Activated CD4-positive, alpha-beta T cell treated with anti-CD3 and anti-CD28 coated beads for 24 hours (primary cell): ENCODE results near the gene NPTX1.
"Not testable (repeated sequence)": the region's sequence is repeated elsewhere in the genome, so short reads cannot be mapped to it uniquely, and the experiment has no call there.

ENCODE experiments used
- DNase-seq, 2 donors: peaks; one replicate each; pipeline ENCODE4 v3.0.0-alpha.2; 2020; ENCODE audit warnings: low read depth in 2 of 2

The NPTX1 gene, protein sequence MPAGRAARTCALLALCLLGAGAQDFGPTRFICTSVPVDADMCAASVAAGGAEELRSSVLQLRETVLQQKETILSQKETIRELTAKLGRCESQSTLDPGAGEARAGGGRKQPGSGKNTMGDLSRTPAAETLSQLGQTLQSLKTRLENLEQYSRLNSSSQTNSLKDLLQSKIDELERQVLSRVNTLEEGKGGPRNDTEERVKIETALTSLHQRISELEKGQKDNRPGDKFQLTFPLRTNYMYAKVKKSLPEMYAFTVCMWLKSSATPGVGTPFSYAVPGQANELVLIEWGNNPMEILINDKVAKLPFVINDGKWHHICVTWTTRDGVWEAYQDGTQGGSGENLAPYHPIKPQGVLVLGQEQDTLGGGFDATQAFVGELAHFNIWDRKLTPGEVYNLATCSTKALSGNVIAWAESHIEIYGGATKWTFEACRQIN

DNA sequence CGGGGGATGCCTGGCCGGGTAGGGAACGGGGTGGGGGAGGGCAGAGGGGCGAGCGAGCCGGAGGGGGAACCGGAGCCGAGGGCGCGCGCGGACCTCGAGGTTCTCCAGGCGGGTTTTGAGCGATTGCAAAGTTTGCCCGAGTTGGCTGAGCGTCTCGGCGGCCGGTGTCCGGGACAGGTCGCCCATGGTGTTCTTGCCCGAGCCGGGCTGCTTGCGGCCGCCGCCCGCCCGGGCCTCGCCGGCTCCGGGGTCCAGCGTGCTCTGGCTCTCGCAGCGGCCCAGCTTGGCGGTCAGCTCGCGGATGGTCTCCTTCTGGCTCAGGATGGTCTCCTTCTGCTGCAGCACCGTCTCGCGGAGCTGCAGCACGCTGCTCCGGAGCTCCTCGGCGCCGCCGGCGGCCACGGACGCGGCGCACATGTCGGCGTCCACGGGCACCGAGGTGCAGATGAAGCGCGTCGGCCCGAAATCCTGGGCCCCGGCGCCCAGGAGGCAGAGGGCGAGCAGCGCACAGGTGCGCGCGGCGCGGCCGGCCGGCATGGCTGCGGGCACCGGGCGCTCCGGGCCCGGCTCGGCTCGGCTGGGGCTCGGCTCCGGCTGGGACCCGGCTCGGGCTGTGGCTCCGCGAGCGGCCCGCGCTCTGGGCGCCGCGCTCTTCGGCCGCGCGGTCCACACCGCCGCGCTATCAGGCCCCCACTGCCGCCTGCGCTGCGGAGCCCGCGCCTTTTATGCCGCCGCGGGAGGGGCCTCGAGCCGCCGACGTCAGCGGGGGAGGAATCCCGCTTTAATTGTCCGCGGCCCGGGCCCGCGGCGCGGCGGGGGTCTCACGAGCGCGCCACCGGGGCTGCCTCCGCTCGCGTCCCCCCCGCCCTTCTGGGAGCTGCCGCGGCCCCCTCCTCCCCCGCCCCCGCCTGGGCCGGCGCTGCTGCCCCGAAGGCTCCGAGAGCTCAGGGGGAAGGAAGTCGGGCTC, at the start of gene NPTX1:
NPTX1 (minus strand) TSS at position 698 of the 967 bp plus-strand sequence; CDS start at position 537, 161 bp downstream.
- DNase-seq = no peak

DNA sequence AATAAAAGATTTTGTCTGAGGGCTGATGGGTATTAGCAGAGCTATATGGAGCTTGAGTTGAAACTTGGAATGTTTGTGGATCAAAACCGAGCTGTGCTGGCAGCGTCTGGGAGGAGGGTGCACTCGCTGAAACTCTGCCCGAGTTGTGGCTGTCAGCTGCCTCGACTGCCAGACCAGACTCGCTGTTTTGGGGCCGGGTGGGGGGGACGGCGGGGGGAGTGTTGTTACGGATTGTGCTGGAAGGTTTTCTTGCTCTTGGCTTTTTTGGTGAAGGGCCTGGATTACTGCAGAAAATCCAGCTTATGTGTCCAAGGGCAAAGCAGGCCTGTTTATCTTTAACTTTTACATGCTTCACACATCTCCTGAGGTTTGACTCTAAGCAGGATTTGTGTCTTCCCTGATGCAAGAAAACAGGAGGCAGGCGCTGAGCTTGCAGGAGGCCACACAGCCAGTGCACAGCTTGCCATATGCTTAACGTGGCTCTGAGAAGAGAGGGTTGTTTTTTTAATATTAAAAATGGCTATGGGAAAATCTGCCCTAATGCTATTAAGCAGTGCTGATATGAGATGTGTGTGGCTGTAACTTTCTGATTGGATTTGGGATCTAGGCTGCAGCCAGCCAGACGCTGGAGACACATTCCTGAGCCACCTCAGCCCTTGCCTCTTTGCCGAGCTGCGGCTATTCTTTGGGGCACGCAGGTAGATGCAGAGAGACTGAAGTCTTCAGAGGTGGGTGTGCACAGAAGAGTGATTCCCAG, 47.7 kb upstream of the NPTX1 start:
- DNase-seq = no peak

DNA sequence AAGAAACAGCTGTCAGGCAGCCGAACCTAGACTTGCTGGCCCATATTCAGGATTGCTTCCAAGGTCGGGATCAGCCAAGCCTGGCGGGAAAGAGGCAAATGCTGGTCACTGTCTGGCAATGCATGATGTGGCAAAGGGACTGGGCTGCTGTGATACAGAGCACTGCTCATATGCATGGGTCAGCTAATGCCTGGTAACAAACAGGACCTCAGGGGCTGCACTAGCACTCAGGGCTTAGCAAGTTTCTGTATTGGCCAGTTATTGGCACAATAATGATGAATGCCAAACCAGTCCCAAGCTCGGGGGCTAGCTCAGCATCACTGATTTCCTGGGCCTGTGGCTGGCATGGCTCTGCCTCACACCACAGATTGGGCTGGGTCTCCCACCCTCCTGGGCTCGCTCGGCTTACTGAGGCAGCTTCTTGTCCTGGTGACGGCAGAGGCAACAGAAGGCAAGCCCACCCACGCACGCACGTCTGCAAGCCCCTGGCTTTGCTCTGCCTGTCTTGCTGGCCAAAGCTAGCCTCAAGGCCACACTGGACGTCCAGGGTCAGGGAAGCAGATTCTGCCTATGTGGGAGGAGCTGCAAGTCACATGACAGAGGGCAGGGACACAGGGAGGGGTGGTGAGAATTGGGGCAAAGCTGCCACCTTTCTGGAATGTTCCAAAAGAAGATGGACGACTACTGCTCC, 46.8 kb upstream of the NPTX1 start:
- DNase-seq = no peak

DNA sequence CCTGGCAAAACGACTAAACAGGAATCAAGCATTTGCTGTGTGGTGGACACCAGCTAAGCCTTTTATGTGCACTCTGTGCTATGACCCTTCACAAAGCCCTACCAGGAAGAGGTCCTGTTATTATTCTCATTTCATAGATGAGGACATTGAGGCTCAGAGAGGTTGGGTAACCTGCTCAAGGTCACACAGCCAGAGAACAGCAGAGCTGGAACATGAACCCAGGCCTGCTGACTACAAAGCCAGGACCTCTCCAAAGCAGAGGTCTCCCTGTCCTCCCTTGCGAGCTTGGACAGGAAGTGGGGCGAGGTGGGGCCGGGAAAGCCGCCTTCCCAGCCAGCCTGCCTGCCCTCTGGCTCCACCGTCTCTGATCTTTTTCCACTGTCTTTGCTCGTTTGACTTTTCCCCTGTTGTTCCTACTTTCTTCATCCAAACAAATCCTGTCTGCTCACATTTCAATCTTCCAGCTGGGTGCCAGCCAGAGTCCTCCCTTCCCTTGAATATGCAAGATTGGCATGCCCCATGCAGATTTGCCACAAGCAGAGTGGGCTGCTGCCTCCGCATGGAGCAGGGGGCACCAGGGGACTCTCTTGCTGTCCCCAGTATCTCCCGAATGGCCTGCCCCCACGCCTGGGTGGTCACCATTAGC, 44.5 kb upstream of the NPTX1 start:
- no peak for DNase-seq

DNA sequence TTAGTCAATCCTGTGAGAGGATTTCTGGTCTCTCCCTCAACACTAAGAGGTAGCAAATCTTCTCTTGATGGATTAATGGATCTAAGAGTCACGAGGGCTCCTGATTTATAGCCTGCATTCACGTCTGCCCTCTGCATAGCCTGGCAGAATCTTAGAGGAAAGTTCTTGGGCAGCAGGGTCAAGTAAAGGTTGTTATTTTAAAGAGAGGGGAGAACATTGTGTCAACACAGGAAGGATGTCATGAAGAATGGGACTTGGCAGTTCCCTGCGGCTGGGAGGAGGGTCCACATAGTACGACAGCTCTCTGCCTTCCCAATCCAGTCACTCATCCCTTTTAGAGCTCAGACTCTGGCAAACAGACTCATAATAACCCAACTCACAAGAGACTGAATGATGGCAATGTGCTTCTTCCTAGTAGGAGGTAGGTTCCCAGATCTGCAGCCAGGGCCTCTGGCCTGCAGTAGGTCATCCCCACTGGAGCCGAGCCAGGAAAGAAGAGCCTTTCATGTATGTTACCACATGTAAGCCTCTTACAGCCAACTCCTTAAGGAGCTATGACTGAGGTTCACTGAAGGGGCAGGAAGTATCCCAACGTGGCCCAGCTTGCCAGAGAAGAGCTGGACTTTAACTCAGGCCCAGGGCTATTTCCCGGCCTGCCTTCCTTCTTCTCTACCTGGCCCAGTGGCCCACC, 42.8 kb upstream of the NPTX1 start:
- no peak for DNase-seq

DNA sequence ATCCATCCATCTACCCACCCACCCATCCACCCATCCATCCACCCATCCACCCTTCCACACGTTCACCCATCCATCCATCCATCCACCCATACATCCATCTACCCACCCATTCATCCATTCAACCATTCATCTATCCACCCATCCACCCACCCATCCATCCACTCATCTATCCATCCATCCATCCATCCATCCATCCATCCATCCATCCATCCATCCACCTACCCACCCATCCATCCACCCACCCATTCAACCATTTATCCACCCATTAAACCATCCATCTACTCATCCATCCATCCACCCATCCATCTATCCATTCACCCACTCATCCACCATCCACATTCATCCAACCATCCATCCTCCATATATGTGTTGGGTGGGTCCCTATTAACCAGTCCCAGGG, 42.0 kb upstream of the NPTX1 start:
- no peak for DNase-seq

DNA sequence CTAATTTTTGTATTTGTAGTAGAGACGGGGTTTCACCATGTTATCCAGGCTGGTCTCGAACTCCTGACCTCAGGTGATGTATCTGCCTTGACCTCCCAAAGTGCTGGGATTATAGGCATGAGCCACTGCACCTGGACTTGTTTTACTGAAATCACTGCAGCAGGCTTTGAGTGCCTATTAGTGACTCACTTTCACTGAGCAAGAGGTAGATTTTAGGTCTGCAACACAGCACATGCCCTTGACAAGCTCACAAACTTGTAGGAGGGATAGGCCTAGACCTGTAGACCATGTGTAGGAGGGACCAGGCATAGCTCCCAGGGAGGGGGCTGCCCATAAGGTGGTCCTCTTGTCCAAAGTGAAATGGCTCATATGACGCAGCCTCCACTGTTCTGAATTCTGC, 41.2 kb upstream of the NPTX1 start:
- DNase-seq = no peak

DNA sequence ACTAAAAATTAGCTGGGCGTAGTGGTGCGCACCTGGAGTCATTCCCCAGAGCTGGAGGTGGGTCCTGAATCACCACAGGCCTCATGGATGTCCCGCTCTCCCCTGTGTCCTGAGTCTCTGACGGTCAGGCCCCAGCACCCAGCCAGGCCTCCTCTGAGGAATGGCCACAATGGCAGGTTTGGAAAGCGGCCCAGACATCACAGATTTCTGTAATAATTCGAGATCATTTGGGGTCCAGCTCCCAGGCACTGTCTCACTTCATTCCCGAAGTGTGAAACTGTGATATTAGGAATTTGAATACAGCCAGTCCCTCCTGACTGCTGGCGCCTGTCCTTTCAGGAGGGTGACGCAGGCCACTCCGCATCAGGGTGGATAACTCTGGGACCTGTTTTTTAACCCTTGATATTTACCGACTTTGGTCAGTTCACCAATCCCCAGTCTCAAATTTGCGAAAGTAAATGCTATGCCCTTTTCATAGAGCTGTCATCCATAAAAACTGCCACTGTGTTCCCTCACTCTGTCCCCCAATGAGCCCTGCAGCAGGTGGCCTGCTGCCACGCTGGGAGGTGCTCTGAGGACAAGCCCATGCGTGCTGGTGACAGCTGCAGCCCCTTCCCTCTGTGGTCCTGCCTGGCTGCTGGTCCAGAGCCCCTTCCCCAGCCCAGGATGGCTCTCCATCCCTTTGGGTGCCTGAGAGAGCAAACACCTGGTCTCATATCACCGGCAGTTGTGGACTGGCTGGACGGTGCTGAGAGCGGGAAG, 39.9 kb upstream of the NPTX1 start:
- DNase-seq = no peak

DNA sequence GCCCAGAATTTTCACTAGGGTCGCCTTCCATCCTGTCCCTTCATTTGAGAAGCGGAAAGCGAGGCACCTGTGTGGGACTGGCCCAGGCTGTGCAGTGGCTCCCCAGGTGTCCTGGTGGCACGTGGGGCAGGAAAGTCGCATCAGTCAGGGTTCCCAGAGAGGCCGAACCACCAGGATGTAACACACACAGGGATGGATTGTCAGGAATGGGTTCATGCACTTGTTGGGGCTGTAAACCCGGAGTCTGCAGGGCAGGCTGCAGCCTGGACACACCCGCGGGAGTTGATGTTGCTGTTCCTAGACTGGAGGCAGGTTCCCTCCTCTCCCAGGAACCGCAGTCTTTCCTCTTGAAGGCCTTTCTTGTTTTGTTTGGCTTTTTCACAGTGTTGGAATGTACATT, 37.5 kb upstream of the NPTX1 start:
- DNase-seq = no peak

DNA sequence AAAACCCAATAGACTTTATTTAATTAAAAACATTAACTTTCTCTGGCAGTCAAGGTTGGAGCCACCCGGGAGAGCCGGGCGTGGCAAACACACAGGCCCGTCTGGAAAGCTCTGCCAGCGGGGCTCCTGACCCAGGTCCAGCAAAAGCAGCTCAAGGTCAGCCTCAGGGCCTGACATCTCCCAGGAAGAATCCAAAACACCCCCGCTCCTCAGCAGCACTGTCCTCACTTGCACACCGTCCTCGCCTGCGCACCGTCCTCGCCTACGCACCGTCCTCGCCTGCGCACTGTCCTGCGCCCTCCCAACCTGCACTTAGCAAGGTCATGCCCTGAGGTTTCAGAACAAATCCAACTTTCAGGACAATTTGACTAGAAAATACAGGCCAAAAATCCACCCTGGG, 36.8 kb upstream of the NPTX1 start:
- no peak for DNase-seq

DNA sequence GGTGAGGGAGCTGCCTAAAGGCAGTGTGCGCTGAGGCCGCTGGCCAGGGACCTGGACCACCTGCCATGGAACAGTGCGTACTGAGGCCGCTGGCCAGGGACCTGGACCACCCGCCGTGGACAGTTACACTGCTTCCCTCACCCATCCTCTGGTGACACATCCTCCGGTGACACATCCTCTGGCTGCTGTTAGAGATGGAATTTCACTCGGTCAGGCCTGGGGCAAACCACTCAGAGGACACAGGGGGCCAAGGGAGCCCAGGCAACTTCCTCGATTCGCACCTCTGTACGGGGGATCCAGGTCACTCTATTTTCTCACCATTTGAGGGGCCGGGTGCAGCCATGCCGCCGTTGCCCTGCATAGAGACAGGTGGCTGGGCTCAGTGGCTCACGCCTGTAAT, 35.8 kb upstream of the NPTX1 start:
- DNase-seq = no peak

DNA sequence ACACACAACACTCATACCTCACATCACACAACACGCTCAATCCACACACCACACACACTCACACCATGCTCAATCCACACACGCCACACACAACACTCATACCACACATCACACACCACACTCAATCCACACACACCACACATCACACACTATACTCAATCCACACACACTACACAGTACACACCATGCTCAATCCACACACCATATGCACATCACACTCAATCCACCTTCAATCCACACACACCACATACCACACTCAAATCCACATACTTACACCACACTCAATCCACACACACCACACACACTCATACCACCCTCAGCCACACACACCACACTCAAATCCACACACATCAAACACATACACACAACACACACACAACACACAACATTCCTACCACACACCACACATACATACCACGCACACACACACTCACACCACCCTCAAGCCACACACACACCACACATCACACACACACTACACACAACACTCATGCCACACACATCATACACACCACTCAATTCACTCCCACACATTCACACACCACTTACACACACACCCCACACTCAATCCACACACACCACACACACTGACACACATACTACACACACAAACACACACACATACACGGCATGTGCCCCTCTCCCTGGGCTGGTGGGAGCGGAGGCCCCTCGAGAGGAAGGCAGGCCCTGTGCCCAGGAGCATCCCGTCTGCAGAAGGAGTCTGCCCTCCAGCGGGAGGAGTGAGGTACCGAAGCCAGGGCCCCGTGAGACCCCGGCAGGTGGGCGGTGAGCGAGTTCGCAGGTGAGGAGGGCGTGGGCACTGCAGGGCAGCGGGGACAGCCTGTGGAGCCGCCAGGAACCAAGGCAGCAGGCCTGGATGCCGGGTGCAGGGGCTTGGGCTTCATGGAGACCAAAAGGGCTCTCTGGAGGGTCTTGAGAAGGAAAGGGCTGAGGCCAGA, 35.1 kb upstream of the NPTX1 start:
- no peak for DNase-seq

DNA sequence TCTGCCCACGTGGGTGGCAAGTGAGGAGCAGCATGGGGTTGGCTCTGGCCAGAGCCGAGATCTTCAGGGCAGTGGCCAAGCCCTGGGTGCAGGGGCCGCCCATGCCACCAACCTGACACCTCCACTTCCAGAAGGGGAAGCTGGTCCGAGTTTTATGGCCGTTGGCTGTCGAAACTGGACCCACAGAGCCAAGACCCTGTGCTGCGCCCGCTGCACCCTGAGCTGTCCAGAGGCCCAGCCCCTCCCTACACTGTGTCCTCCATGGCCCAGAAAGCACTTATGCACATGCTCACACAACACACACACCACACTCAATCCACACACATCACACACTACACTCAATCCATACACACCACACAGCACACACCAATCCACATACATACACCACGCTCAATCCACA, 34.4 kb upstream of the NPTX1 start:
- no peak for DNase-seq

DNA sequence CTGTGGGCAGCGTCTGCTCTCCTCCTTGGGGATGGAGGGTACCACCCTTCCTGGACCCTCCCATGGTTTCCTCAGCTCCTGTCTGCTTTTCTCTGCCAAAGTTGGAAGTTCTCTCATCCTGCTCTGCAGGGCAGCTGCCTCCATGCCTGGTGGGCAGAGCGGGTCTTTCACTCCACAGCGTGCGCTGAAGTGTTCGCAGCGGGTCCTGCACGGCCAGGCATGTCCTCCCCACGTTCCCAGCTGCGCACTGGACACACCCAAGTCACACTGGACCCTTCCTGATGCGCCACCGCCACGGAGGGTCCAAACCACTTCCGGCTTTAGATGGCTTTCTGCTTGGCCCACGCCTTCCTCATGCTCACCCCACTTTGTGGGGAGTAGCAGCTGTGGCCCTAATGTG, 33.7 kb upstream of the NPTX1 start:
- no peak for DNase-seq

DNA sequence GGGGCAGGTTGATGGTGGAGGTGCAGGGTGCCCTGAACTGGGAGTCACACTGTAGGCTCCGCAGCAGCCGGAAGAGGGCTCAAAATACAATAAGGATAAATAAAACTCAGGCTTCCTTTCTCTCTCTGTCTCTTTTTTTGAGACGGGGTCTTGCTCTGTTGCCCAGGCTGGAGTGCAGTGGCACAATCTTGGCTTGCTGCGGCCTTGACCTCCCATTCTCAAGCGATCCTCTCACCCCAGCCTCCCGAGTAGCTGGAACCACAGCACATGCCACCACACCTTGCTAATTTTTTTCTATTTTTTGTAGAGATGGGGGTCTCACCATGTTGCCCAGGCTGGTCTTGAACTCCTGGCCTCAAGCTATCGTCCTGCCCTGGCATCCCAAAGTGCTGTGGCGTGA, 32.9 kb upstream of the NPTX1 start:
- no peak for DNase-seq

DNA sequence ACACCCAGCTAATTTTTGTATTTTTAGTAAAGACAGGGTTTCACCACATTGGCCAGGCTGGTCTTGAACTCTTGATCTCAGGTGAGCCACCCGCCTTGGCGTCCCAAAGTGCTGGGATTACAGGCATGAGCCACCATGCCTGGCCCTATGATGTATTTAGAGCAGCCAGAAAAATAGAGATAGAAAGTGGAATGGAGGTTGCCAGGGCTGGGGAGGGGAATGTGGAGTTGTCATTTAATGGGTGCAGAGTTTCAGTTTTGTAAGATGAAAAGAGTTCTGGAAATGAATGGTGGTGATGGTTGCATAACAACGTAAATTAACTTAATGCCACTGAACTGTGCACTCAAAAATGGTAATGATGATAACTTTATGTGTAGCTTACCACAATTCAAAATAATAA, 31.6 kb upstream of the NPTX1 start:
- DNase-seq = no peak

DNA sequence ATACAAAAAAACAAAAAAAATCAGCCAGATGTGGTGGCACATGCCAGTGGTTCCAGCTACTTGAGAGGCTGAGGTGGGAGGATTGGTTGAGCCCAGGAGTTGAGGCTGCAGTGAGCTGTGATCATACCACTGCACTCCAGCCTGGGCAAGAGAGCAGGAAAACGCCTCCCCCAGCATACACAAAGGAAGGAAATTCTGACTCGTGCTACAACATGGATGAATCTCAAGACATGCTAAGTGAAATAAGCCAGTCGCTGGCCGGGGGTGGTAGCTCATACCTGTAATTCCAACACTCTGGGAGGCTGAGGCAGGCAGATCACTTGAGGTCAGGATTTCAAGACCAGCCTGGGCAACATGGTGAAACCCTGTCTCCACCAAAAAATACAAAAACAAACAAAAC, 30.8 kb upstream of the NPTX1 start:
- not testable (repeated sequence) for DNase-seq

DNA sequence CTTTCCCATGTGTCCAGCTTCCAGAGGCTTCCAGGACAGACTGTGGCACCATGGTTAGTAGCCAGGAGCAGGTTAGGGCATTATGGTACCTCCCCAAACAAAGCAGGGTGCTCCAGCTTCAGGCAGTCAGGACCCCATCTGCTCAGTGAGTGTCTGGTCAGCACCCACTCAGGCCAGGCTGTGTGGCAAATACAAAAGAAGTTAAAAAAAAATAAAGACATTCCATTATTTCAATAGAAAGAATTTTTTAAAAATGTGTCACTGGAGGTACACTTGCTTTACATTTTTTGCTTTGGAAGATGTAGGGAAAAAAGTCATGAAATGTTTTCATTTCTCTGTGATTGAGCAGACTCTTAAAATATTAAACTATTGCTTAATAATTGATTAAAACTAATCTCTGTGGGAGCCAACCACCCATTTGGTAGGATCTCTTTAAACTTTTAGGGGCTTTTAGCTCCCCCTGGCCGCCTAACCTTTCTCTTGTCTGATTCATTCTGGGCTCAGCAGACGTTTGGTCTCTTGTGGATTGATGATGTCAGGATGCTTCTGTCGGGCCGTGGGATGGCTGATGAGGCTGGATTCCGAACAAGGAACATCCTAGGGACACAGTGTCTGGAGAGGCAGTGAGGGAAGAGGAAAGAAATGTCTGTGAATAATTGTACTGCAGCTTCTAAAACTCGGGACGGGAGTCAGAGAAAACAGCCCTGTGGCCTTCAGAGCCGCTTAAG, 28.4 kb upstream of the NPTX1 start:
- DNase-seq = no peak
